SK-N-SH (cell line): ENCODE measurements around the gene RYR3. TPM values are rescaled to one million over a fixed set of nuclear protein-coding genes. Genes with fewer than 3 reads are reported as not detected.

Source experiments
- CTCF ChIA-PET: fragments of 300-600, 350-600 bp; formaldehyde crosslinking; extraction: SDS; loops from one replicate; lab custom pipeline; 2021; lab: Yijun Ruan, JAX
- POLR2A ChIA-PET: fragments of 350-600 bp; sonication (Branson Sonifier 250); formaldehyde crosslinking; extraction: SDS; loops from one replicate; lab custom pipeline; 2020; ENCODE audit warnings: antibody characterized with exemption, inconsistent platforms; lab: Yijun Ruan, JAX
- DNase-seq: peaks from one replicate; pipeline ENCODE4 v3.0.0; 2012
- H2AFZ ChIP-seq: fragments of 200-600 bp; sonication (generic); 2 replicates; pipeline ENCODE4 v1.8.1; 2016; ENCODE audit warnings: antibody characterized with exemption, mild to moderate bottlenecking, low read depth
- H3F3A ChIP-seq: fragments of 200-600 bp; sonication (generic); replicated peaks from 2 replicates; pipeline ENCODE3; 2016; ENCODE audit warnings: antibody characterized with exemption, mild to moderate bottlenecking; ENCODE audit not compliant: insufficient read depth
- H3K27ac ChIP-seq, 2 experiments: fragments of 200-500 bp in 1 of 2; fragments of 200-600 bp in 1 of 2; sonication (Bioruptor generic) in 1 of 2; sonication (generic), shearing (Covaris generic) in 1 of 2; 2 replicates each; pipeline versions ENCODE4 v1.5.1 to v1.6.1; 2014 to 2016; ENCODE audit warnings: low read depth in 2 of 2, inconsistent platforms in 1 of 2, low read length in 1 of 2, mild to moderate bottlenecking in 1 of 2, mixed read lengths in 1 of 2
- H3K27me3 ChIP-seq: fragments of 200-600 bp; sonication (generic), shearing (Covaris generic); 2 replicates; pipeline ENCODE4 v1.6.1; 2016; ENCODE audit warnings: mixed run types; ENCODE audit not compliant: insufficient read depth
- H3K36me3 ChIP-seq, 2 experiments: fragments of 200-500 bp in 1 of 2; fragments of 200-600 bp in 1 of 2; sonication (Bioruptor generic) in 1 of 2; sonication (generic) in 1 of 2; replicated peaks in 1 of 2; 2 replicates each; pipeline versions ENCODE3 to v1.5.1; 2014 to 2016; ENCODE audit warnings: low read length in 1 of 2, mild to moderate bottlenecking in 1 of 2; ENCODE audit not compliant: insufficient read depth in 2 of 2, control insufficient read depth in 1 of 2
- H3K4me1 ChIP-seq, 2 experiments: fragments of 200-500 bp in 1 of 2; fragments of 200-600 bp in 1 of 2; sonication (Bioruptor generic) in 1 of 2; sonication (generic), shearing (Covaris generic) in 1 of 2; 2 replicates each; pipeline versions ENCODE4 v1.5.1 to v1.6.1; 2014 to 2016; ENCODE audit warnings: low read depth in 1 of 2, low read length in 1 of 2, mixed run types in 1 of 2; ENCODE audit not compliant: insufficient read depth in 2 of 2, control insufficient read depth in 1 of 2
- H3K4me2 ChIP-seq: fragments of 200-600 bp; sonication (generic), shearing (Covaris generic); 2 replicates; pipeline ENCODE4 v1.6.1; 2017; ENCODE audit warnings: mixed run types
- H3K4me3 ChIP-seq, 2 experiments: fragments of 200-500 bp in 1 of 2; fragments of 200-600 bp in 1 of 2; sonication (Bioruptor generic) in 1 of 2; sonication (generic), shearing (Covaris generic) in 1 of 2; 2 replicates each; pipeline versions ENCODE4 v1.5.1 to v1.8.1; 2014 to 2016; ENCODE audit warnings: low read depth in 2 of 2, inconsistent platforms in 1 of 2, low read length in 1 of 2, mild to moderate bottlenecking in 1 of 2, mixed read lengths in 1 of 2, moderate library complexity in 1 of 2
- H3K79me2 ChIP-seq: fragments of 200-600 bp; sonication (generic); 2 replicates; pipeline ENCODE4 v1.8.1; 2017; ENCODE audit warnings: mild to moderate bottlenecking; ENCODE audit not compliant: insufficient read depth
- H3K9ac ChIP-seq: fragments of 200-600 bp; sonication (generic); 2 replicates; pipeline ENCODE4 v1.6.1; 2017; ENCODE audit warnings: mixed run types
- H3K9me2 ChIP-seq: fragments of 200-600 bp; sonication (generic); 2 replicates; pipeline ENCODE4 v1.6.1; 2017; ENCODE audit warnings: mixed run types
- H3K9me3 ChIP-seq: fragments of 200-600 bp; sonication (generic); 2 replicates; pipeline ENCODE4 v1.6.1; 2017; ENCODE audit warnings: mixed run types, mild to moderate bottlenecking, moderate library complexity
- H4K20me1 ChIP-seq: fragments of 200-600 bp; sonication (generic); 2 replicates; pipeline ENCODE4 v1.6.1; 2017; ENCODE audit warnings: mild to moderate bottlenecking, mixed run types; ENCODE audit not compliant: insufficient read depth
- EZH2phosphoT487 ChIP-seq: fragments of 200-600 bp; sonication (generic); IDR thresholded peaks from 2 replicates; pipeline ENCODE4 v1.6.1; 2017; ENCODE audit warnings: low read depth, mixed run types, mild to moderate bottlenecking, antibody characterized with exemption, moderate library complexity, borderline replicate concordance
- FOSL2 ChIP-seq: IDR thresholded peaks from 2 replicates; pipeline ENCODE4 v1.4.0; 2012; ENCODE audit warnings: low read depth, mild to moderate bottlenecking, moderate library complexity, borderline replicate concordance
- GATA2 ChIP-seq: sonication (generic); formaldehyde crosslinking; IDR thresholded peaks from 2 replicates; pipeline ENCODE4 v1.5.0; 2020; ENCODE audit warnings: mild to moderate bottlenecking, missing genetic modification reagents
- IRF3 ChIP-seq: fragments of 150-350 bp; IDR thresholded peaks from 2 replicates; pipeline ENCODE4 v1.6.1; 2016; ENCODE audit warnings: mild to moderate bottlenecking, low read depth, low read length
- NRF1 ChIP-seq: IDR thresholded peaks from 2 replicates; pipeline ENCODE4 v1.6.1; 2012; ENCODE audit warnings: low read depth, mild to moderate bottlenecking, low read length
- PBX3 ChIP-seq: IDR thresholded peaks from 2 replicates; pipeline ENCODE4; 2012
- RCOR1 ChIP-seq: fragments of 150-350 bp; IDR thresholded peaks from 2 replicates; pipeline ENCODE4 v1.6.1; 2017; ENCODE audit warnings: antibody characterized with exemption, low read length
- TAF1 ChIP-seq: IDR thresholded peaks from 2 replicates; pipeline ENCODE4 v1.6.1; 2012; ENCODE audit warnings: low read depth, mild to moderate bottlenecking, low read length, moderate library complexity, borderline replicate concordance
- USF1 ChIP-seq: IDR thresholded peaks from 2 replicates; pipeline ENCODE4 v1.4.0; 2012; ENCODE audit warnings: low read depth, borderline replicate concordance
- USF2 ChIP-seq: fragments of 150-350 bp; IDR thresholded peaks from 2 replicates; pipeline ENCODE4 v1.6.1; 2017; ENCODE audit warnings: antibody characterized with exemption, low read length, low read depth, borderline replicate concordance
- YY1 ChIP-seq: IDR thresholded peaks from 2 replicates; pipeline ENCODE4 v1.4.0; 2012; ENCODE audit warnings: low read depth, mild to moderate bottlenecking
- ZBTB33 ChIP-seq: IDR thresholded peaks from 2 replicates; pipeline ENCODE4 v1.4.0; 2012; ENCODE audit warnings: low read depth, borderline replicate concordance
- WGBS: methylation state at CpG from one replicate; pipeline ENCODE4 v1.1.6; 2017; ENCODE audit warnings: low lambda C conversion rate; 5-methylcytosine and 5-hydroxymethylcytosine counted together
- polyA plus RNA-seq, 3 experiments: library from polyadenylated mRNA; depleted of rRNA; stranded (reverse); fragments of >200 nt; gene quantifications; 2 replicates each; pipeline ENCODE4 v1.2.3, GENCODE V29; 2012

The RYR3 gene
- polyA plus RNA-seq, 1 of the 3 experiments (the other 2 are of a cell fraction), result 0.02 TPM

GRCh38 chr15:33866101-33866737 lies 555.5 kb downstream of the RYR3 start:
- H3K4me2 ChIP-seq, result no peak overlapping the region
- CTCF ChIA-PET, result no interaction called here
- no peak overlapping the region for H3K9ac ChIP-seq
- peaks cover 0 to 10% of the 10 kb centered on the region in 2 experiments for H3K36me3 ChIP-seq
- 87% methylated on average over 3 of the region's 3 CpGs for WGBS
- H3K27ac ChIP-seq, result peak overlapping the region in 1 of 2 experiments; percentile 29; a peak in 1 of 4 replicates
- no peaks in the 10 kb centered on the region for H3K27me3 ChIP-seq
- H3F3A ChIP-seq, result peaks cover 8% of the 10 kb centered on the region
- H3K4me1 ChIP-seq, result peaks cover 0 to 5% of the 10 kb centered on the region in 2 experiments; a peak in 1 of 4 replicates
- H3K4me3 ChIP-seq, result no peak overlapping the region
- no peaks in the 10 kb centered on the region for H3K9me3 ChIP-seq
- POLR2A ChIA-PET, result no interaction called here
- DNase-seq, result no peak
- TF ChIP-seq IRF3, result no peak
- TF ChIP-seq USF2, result no peak
- no peak for TF ChIP-seq YY1
- TF ChIP-seq ZBTB33, result no peak
- no peak for TF ChIP-seq RCOR1
- no peak for TF ChIP-seq PBX3
- no peak for TF ChIP-seq FOSL2
- no peak for TF ChIP-seq TAF1
- no peak for TF ChIP-seq USF1
- no peak for TF ChIP-seq NRF1
- TF ChIP-seq EZH2phosphoT487, result no peak
- no peak for TF ChIP-seq GATA2 (CRISPR knock-in tag)
- no peak overlapping the region for H2AFZ ChIP-seq
- no peaks in the 10 kb centered on the region for H4K20me1 ChIP-seq
- H3K9me2 ChIP-seq, result no peaks in the 10 kb centered on the region
- no peaks in the 10 kb centered on the region for H3K79me2 ChIP-seq
